Stomach (tissue), 9 donors: ENCODE results near the gene LMTK2. TPM values are rescaled to one million over a fixed set of nuclear protein-coding genes. Genes with fewer than 3 reads are reported as not detected.

Experiments used
- DNase-seq, 2 donors: peaks; one replicate each; pipeline versions ENCODE4 v3.0.0 to v3.0.0-alpha.2; 2013 to 2019
- H3K27ac ChIP-seq, 5 donors: fragments of 200-600 bp in 4 of 5; sonication (generic) in 4 of 5; one replicate each; pipeline ENCODE4 v1.5.1; 2013 to 2019; ENCODE audit warnings: mild to moderate bottlenecking in 1 of 5, moderate library complexity in 1 of 5
- H3K27me3 ChIP-seq, 3 donors: fragments of 200-600 bp; sonication (generic); one replicate each; pipeline ENCODE4 v1.5.1; 2017 to 2019; ENCODE audit warnings: mixed run types in 1 of 3
- H3K36me3 ChIP-seq, 4 donors: fragments of 200-600 bp; sonication (generic); 1 replicate in 3 of 4; 2 replicates in 1 of 4; pipeline ENCODE4 v1.5.1; 2016 to 2019
- H3K4me1 ChIP-seq, 4 donors: fragments of 200-600 bp; sonication (generic); one replicate each; pipeline ENCODE4 v1.5.1; 2016 to 2019
- H3K4me3 ChIP-seq, 4 donors: fragments of 200-600 bp; sonication (generic) in 3 of 4; one replicate each; pipeline ENCODE4 v1.5.1; 2016 to 2019; ENCODE audit warnings: mild to moderate bottlenecking in 1 of 4
- H3K9me3 ChIP-seq, 4 donors: fragments of 200-600 bp; sonication (generic); one replicate each; pipeline ENCODE4 v1.5.1; 2016 to 2019
- CTCF ChIP-seq, 7 experiments: fragments of 450-650 bp in 4 of 7; fragments of 200-600 bp in 3 of 7; sonication (generic) in 3 of 7; IDR thresholded peaks; one replicate each; pipeline ENCODE4 v1.5.1; 2016 to 2019; ENCODE audit warnings: antibody characterized with exemption in 7 of 7, control low read depth in 2 of 7, mild to moderate bottlenecking in 1 of 7
- EP300 ChIP-seq: sonication (generic); formaldehyde crosslinking; IDR thresholded peaks from one replicate; pipeline ENCODE4 v1.6.1; 2017; ENCODE audit warnings: antibody characterized with exemption
- POLR2A ChIP-seq, 4 donors: fragments of 450-650 bp; IDR thresholded peaks; one replicate each; pipeline ENCODE4 v1.6.1; 2016; ENCODE audit warnings: antibody characterized with exemption in 4 of 4, control low read depth in 2 of 4, mild to moderate bottlenecking in 1 of 4, moderate library complexity in 1 of 4
- POLR2AphosphoS5 ChIP-seq, 3 donors: sonication (generic); formaldehyde crosslinking; IDR thresholded peaks; one replicate each; pipeline ENCODE4 v1.6.1; 2016; ENCODE audit warnings: antibody characterized with exemption in 3 of 3
- WGBS, 5 donors: extraction: QIAGEN DNeasy Blood & Tissue Kit in 3 of 5; methylation state at CpG; one replicate each; pipeline versions ENCODE4 v1.1.5 to v1.1.7; 2013 to 2018; 5-methylcytosine and 5-hydroxymethylcytosine counted together
- intact Hi-C: fragments of 100-400 bp; cut with DNase I; formaldehyde crosslinking; loops from one replicate; pipeline ENCODE4 v1.15.1; 2023; ENCODE audit warnings: low total_unique reads
- polyA plus RNA-seq, 3 donors: library from polyadenylated mRNA; stranded (reverse); fragments of 200-250 nt; gene quantifications; one replicate each; pipeline ENCODE4 v1.2.3, GENCODE V29; 2013
- total RNA-seq, 5 donors: library from RNA; depleted of rRNA; stranded (reverse); fragments of >200 nt; gene quantifications; one replicate each; pipeline versions ENCODE4 v1.1.0 to v1.2.3, GENCODE V29; 2014 to 2016
- donor health status: healthy with polysubstance abuse.
- donor health status: Bipolar disorder and iron deficiency.
- donor health status: healthy.

The LMTK2 gene
- total and polyA plus RNA-seq, 8 donors, result 1.4 to 42.6 (median 19.3) TPM

DNA sequence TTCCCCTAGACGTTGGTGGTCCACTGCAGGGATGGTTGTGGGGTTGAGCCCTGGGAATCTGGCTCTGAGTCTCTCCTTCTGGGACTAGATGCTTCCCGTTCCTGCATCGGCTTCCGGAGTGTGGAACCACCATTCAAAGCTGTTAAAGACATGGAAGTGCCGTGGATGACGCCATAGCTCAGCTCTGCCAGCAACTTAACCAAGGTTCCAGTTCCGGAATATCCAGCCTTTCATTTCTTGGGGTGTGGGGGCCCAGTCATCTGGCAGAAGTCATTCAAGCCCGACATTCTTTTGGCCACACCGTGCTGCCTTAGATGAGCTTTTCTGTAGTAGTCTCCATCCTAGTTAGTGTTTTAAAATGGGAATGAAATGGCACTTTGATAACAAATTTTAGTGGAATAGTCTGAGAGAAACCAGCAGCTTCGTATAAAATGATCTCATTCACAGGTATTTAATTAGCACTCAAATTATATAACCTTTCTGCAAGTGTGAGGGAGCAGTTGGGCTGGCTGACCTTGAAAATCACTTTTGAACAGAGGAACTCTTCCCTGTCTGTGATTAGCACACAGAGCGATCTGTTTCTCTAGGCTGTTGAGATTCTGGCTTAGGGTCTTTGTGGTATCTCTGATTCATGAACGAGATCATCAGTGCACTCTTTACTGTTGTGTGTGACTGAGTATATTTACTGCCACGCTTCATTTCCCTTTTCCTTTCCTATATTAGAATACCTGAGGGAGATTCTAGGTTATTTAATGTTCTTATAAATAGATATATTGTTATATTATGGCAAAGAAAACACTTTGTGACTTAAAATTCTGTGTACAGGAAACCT is 19.9 kb downstream of the LMTK2 start:
- peak overlapping the region in 1 of 5 donors; percentile 50 for H3K27ac ChIP-seq
- H3K4me3 ChIP-seq, result no peak overlapping the region
- 85 to 91% (median 89%) methylated on average over 13 of the region's 13 CpGs for WGBS, 5 donors
- intact Hi-C loops, result no loop called here
- no peaks in the 10 kb centered on the region for H3K27me3 ChIP-seq
- no peaks in the 10 kb centered on the region for H3K9me3 ChIP-seq
- H3K36me3 ChIP-seq, result no peaks in the 10 kb centered on the region
- H3K4me1 ChIP-seq, result peaks cover 9 to 35% (median 13%) of the 10 kb centered on the region in 4 donors
- no peak for DNase-seq
- TF ChIP-seq POLR2A (IDR thresholded peaks at IDR 0.05), result no peak
- TF ChIP-seq POLR2AphosphoS5 (IDR thresholded peaks at IDR 0.05), result no peak
- TF ChIP-seq CTCF (IDR thresholded peaks at IDR 0.05), result no peak
- no peak for TF ChIP-seq EP300

DNA sequence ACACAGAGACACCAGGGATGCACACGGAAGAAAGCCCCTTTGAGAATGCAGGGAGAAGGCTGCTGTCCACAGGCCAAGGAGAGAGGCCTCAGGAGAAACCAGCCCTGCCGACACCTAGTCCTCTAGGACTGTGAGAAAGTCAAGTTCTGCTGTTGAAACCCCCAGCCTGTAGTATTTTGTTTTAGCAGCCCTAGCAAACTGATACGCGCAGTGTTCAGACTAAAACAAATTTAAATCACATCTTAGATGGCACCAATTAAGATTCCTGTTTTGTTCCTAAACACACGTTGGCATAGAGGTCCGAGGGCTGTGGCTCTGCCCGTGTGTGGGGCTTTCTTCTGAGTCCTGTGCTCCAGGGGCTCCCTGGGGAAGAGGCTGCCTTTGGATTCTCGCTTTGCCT is 21.7 kb downstream of the LMTK2 start:
- no peaks in the 10 kb centered on the region for H3K27me3 ChIP-seq
- no peak overlapping the region for H3K4me3 ChIP-seq
- intact Hi-C loops, result no loop called here
- TF ChIP-seq CTCF (IDR thresholded peaks at IDR 0.05), result no peak
- no peaks in the 10 kb centered on the region for H3K9me3 ChIP-seq
- 93 to 98% (median 98%) methylated on average over 6 to 8 of the region's 8 CpGs for WGBS, 5 donors
- H3K36me3 ChIP-seq, result no peaks in the 10 kb centered on the region
- H3K27ac ChIP-seq, result no peak overlapping the region
- DNase-seq, result no peak
- peaks cover 22 to 45% (median 28%) of the 10 kb centered on the region in 4 donors for H3K4me1 ChIP-seq

DNA sequence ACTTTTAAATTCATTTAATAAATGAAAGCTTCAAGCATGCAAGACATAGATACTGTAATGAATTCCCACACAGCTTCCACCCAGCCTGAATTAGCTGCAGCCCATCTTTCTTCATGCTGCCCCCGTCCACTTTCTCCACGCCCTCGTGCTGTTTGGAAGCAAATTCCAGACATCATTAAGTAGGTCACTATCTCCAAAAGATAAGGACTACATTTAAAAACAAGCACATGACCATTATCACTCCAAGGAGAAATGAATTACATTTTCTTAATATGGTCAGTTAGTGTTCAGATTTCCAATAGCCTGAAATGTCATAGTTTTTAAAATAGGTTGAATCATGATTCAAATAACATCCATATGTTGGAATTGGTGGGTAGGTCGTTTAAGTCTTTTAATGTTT is 24.3 kb downstream of the LMTK2 start:
- no peak for DNase-seq
- intact Hi-C loops, result no loop called here
- Histone ChIP-seq H3K36me3 (no peaks in the 10 kb centered on the region), H3K27me3 (no peaks in the 10 kb centered on the region), H3K4me1 (peaks cover 33 to 68% (median 48%) of the 10 kb centered on the region in 4 donors), H3K9me3 (no peaks in the 10 kb centered on the region), H3K4me3 (no peak overlapping the region), H3K27ac (peak overlapping the region in 2 of 5 donors; percentile 74 to 78)
- WGBS, 5 donors, result 36 to 55% (median 40%) methylated on average over 4 of the region's 4 CpGs
- TF ChIP-seq POLR2A (IDR thresholded peaks at IDR 0.05) (no peak), CTCF (IDR thresholded peaks at IDR 0.05) (no peak), POLR2AphosphoS5 (IDR thresholded peaks at IDR 0.05) (no peak), EP300 (no peak)

GRCh38 chr7:98133181-98133580 is 26.5 kb downstream of the LMTK2 start:
- Histone ChIP-seq H3K36me3 (peaks cover 7 to 10% (median 8%) of the 10 kb centered on the region in 4 donors), H3K9me3 (no peaks in the 10 kb centered on the region), H3K4me3 (no peak overlapping the region), H3K27ac (peak overlapping the region in 3 of 5 donors; percentile 12 to 78 (median 74)), H3K27me3 (no peaks in the 10 kb centered on the region), H3K4me1 (peaks cover 41 to 73% (median 55%) of the 10 kb centered on the region in 4 donors)
- WGBS, 5 donors, result 26 to 53% (median 36%) methylated on average over 4 of the region's 4 CpGs
- TF ChIP-seq POLR2A (IDR thresholded peaks at IDR 0.05), result no peak
- TF ChIP-seq EP300, result no peak
- TF ChIP-seq CTCF (IDR thresholded peaks at IDR 0.05), result no peak
- TF ChIP-seq POLR2AphosphoS5 (IDR thresholded peaks at IDR 0.05), result no peak
- intact Hi-C loops, result no loop called here
- DNase-seq, result peak in 1 of 2 donors; percentile 46
